ENCODE results near the gene COX4I1.

COX4I1 gene

DNA sequence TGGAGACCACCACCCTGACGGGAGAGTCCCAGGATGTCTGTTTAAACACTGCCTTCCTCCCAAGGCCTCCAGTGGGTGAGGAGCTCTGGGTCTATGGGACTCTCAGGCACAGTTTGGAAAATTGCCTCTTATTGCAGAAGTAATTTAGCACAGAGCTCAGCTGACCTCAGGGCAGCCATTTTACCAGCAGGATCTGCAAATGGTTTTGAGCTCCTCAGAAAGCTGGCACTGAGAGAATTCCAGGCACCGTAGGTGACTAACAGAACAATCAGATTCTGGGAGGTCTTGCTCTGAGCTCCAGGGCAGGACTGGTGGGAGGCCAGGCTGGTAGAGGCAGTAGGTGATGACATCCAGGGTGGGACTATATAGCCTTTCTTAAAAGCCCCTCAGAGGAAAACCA is 31.3 kb upstream of the COX4I1 start:
- DNase-seq (ENCODE audit: low read depth): no peak

DNA sequence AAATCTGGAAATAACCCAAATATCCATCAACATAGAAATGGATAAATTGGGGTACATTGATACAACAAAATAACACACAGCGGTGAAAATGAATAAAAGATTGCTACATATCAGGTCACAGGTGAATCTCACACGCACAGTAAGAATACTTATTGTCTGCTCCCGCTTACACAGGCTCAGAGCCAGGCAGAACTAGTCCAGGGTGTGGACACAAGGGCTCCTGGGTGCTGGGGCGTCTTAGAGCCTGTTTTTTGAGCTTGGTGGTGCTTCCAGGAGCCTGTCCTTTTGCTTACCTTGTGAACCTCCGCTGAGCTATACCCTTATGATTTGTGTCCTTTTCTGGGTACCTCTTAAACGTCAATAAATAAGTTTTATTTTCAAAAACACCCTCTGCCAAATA is 28.8 kb upstream of the COX4I1 start:
- no peak for DNase-seq (ENCODE audit: low read depth)

DNA sequence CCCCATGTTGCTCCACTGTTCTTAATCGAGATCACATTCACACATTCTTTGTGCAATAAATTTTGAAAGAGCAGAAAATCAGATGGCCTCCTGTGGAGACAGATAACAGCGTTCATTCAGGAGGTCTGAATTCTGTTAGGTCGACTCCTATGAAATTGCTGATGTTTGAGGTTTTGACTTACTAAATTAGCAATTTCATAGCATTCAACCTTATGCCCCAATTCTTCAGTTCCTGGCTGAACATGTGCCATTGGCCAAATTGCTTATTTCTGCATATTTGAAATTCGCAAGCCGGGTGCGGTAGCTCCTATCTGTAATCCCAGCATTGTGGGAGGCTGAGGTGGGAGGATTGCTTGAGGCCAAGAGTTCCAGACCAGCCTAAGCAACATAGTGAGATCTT is 26.5 kb upstream of the COX4I1 start:
- no peak for DNase-seq (ENCODE audit: low read depth)

DNA sequence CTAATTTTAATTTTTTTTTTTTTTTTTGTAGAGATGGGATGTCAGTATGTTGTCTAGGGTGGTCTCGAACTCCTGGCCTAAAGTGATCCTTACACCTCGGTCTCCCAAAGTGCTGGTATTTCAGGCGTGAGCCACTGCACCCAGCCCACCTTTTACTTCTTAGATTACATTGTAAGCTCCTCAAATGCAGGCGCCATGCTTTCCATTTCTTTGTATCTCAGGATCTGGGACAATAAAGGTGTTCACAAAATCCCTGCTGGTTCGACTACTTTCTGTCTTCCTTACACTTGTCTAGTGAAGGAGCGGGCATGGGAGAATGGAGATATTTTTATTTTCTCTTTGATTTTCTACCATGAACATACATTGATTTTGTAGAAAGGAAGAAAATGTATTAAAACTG is 25.4 kb upstream of the COX4I1 start:
- no peak for DNase-seq (ENCODE audit: low read depth)

DNA sequence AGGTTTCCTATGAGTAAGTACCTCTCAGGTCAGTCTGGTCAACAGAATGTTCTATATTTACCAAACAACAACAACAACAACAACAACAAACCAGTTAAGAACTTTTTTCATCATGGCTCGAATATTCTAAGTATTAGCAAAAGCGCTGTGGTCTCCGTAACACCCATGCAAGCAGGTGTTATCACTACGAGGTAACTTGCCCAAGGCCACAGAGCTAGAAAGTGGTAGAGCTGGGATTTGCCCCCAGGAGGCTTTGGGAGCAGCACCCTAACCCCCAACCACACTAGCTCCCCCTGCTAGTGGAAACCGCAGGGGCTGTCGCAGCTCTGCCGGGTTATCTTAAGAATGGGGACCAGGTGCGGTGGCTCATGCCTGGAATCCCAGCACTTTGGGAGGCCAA is 24.7 kb upstream of the COX4I1 start:
- no peak for DNase-seq (ENCODE audit: low read depth)

DNA sequence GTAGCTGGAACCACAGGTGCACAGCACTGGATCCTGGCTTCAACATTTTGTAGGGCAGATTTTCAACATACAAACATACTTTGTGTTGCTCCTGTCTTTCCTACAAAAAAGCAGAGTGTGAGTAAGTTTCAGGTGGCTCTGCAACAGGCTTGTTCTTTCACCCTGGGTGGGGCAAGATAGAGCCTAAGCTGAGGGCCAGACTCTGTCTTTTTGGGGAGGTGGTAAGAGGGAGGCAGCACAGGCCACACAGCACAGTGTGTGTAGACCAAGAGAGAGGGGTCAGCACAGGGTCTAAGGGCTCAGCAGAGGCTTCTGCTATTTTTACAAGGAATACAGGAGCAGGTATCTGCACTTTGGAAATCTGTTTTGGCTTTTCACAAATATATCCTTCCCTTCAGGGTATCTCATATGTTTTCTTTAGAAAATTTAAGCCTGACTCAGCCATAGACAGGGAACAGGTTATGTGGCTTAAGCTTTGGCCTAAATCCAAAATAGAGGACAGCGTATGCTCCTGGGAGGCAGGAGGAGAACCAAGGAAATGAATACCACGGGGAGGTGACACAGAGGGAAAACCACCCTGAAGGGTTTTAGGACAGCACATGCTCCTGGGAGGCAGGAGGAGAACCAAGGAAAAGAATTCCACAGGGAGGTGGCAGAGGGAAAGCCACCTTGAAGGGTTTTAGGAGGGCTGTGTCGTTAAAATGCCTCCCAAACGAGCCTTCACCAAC is 21.7 kb upstream of the COX4I1 start:
- DNase-seq (ENCODE audit: low read depth): no peak

DNA sequence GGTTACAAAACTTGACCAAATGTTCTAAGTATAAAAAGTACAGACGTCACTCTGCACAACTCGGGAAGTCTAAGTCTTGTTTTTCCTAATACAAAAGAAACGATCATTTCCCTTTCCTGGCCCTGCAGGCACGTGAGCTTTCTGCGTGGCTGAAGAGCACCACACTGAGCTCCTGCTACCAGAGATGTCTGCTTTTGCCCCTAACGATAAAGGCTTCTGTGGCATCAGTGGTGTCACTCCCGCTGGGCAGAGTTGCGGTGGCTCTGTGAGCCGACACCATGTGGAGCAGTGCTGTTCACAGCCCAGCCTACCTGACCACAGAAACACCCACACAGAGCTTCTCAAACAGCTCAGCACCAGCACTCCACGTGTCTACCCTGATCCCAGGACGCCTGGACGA is 20.6 kb upstream of the COX4I1 start:
- DNase-seq (ENCODE audit: low read depth): no peak

DNA sequence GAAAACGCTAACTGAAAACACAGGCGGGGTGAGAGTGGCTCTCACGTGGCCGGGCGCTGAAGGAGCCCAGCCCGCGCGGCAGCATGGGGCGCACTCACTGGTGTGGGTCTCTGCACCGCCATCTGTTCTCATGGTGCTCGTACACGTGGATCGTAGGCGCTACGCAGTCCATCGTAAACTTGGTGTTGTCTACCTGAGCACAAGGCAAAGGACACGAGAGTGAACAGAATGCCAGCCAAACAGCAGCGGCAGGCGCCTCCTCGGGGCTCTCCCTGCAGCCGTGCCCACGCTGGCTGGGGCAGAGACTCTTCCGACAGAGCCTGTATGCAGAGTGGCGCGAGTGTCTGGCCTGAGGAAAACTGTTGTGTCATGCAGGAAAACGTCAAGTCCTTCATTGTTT is 19.2 kb upstream of the COX4I1 start:
- no peak for DNase-seq (ENCODE audit: low read depth)

DNA sequence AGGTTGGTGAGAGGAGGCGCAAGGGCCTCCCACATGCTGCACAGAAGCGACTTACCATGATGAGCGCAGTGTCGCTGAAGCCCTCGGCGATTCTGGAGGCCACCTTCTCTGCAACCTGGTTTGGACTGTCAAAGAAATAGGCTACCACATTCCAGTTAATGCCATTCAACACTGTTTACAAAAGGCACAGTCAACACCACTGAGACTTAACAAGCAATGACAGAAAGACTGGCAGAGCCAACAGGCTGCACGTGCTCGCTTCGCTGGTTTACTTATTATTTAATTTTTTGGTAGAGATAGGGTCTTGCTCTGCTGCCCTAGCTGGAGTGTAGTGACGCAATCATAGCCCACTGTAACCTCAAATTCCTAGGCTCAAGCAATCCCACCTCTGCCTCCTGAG is 18.3 kb upstream of the COX4I1 start:
- DNase-seq (ENCODE audit: low read depth): no peak

DNA sequence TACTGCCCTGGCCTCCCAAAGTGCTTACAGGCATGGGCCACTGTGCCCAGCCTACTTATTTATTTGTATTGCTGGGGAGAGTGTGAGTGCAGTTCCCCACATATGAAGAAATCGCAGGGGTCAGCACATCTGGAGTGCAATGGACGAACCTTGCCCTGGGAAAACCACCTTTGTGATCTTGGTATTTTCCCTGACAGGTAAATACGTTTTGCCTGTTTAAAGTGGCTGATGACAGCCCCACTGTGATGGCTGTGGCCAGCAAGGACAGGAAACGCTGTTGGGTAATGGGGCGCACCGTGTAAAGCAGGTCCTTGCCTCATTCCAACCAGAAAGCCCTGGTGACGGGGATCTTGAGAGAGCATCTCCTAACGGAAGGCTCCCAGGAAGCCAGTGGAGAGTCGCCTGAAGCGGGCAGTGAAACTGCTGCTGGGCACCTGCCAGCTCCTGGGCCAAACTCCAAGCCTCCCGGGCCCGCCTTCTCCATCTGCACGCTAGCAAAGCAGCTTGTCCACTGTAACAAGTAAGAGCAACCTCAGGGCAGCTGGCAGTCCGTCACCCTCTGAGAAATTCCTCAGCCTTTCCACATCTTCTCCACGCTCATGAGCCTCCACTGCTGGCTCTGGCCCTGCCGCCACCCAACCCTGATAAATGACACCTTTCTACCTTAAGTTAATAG is 17.7 kb upstream of the COX4I1 start:
- DNase-seq (ENCODE audit: low read depth): no peak

DNA sequence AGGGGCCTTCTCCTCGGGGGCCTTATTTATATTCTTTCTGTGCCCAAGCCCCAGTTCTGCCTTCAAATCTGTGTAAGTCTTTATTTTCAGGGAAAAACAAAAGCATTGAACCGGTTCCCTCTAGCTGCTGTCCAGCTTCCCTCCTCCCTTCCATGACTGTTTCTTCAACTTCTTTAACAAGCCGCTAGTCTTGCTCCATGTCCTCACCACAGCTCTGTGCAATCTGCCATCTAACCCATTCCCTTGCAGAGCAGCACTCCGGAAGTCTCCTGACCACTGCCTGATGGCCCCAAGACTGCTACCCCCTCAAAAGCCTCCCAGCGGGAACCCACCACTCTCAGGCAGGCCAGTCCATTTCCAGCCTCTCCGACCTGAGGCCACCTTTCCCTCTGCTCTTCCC is 17.0 kb upstream of the COX4I1 start:
- DNase-seq (ENCODE audit: low read depth): no peak

DNA sequence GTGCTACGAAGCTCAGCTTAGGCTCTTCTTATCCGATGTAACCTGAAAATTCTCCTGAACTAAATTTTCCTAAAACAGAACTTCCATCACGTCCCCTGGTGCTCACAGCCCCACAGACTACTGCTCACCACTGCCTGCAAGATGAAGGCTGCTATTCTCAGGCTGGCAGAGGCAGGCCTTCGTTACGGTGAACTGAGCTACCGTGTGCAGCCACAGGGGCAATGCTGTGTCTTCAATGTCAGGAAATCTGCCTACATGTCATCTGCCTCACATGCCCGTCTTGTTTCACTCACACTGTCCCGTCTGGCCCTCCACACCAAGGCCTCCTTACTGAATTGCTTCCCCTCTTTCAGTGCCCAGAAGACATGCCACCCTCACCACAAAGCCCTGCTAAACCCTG is 16.1 kb upstream of the COX4I1 start:
- DNase-seq (ENCODE audit: low read depth): no peak

DNA sequence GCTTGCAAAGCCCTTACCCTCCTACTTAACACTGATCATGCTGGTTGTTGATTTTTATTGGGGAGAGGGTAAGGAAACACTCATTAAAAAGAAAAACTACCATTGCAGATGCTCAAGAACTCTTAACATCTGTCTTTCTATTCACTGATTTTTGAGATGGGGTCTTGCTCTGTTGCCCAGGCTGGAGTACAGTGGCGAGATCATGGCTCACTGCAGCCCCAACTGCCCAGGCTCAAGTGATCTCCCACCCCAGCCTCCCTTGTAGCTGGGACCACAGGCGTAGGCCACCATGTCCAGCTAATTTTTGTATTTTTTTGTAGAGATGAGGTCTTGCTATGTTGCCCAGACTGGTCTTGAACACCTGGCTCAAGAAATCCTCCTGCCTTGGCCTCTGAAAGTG is 14.7 kb upstream of the COX4I1 start:
- DNase-seq (ENCODE audit: low read depth): no peak

DNA sequence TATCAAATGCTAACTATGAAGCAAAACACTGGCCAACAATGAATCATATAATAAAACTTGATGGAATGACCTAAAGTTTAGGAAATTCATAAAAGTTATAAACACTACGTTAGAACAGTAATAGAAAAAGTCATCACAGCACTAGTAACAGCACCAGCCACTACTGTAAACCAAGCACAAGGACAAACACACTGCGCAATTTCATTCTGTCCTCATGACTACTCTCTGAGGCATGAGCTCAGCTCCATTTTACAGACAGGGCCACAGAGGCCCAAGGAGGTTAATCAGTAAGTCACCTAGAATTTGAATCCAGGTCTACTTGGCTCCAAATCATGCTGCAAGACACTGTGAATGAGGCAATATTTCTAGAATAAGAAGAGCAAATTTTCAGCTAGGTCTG is 13.6 kb upstream of the COX4I1 start:
- no peak for DNase-seq (ENCODE audit: low read depth)

DNA sequence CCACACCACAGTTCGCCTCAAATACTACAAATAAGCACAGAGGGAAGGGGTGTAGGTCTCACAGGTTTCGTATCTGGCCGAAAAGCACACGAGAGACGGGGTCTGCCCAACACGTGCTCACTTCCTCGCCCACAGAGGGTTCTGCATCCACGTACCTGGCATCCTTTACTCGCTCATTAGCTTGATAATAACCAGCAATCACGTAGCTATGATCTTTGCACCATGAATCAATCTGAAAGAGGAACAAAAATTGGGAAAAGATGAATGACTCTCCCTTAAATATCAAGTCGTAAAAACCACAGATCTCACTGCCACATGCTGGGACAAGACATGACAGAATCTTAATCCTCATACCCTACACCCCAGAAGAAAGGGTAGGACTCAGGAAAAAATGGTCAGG is 10.7 kb upstream of the COX4I1 start:
- DNase-seq (ENCODE audit: low read depth): no peak

DNA sequence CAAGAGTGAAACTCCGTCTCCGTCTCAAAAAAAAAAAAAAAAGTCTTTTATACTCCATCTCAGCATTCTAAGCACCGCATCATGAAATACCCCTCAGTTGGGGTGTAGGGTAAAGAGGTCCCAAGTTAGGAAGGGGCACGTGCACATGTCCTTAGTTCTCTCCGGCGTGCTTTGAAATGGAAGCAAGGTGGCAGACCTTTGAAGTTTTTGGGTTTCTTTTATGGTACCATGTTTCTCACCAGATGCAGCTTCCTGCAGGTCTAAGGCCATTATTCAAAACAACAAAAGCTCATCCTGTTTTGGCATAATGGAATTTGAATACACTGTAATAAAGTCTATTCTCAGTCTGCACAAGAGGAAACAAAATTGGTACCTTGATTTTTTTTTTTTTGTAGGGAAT is 9.7 kb upstream of the COX4I1 start:
- no peak for DNase-seq (ENCODE audit: low read depth)

DNA sequence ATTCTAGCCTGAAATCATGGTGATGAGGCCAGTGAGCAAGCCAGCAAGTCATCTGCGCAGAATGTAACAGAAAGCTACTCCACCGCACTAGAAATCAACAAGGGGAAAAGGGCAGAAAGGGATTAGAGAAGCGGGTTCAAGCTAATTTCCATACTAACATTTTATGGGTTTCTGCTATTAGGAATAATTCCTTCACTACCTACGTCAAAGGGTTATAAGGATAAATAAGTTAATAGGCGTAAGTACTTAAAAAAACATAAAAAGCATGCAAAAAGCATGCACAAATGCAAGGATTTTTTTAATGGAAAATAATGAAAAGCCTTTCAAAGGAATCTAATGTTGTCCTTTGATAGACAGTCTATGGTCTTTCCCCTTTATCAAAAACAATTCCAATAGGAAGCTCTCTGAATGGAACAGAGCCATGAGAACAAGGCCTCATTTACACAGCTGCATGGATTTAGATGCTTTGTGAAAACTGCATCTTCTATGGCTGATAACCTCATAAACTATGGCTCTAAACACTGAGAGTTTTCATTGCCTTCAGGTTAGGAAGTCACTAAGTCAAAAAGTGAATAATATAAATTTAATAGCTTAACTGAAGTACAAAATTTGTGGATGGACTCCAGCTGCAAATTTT is 5.7 kb upstream of the COX4I1 start:
- no peak for DNase-seq (ENCODE audit: low read depth)

DNA sequence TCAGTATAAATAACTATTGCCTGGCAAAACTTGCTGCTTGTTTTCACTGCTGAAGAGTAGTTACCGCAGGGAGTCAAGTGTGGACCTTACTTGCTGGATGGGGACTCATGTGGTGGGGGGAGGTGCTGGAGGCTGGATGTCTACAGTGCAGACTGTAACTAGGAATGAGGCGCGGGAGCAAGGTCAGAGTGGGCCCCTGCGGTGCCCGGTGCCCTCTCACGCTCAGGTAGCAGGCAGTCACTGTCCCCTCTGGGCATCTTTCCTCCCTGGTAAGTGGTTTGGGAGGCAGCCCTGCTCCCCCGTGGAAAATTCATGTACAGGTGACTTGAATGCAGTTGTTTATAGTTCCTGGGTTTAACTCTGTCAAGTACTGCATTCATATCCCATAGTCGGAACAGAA is 4.8 kb upstream of the COX4I1 start:
- DNase-seq (ENCODE audit: low read depth): no peak

DNA sequence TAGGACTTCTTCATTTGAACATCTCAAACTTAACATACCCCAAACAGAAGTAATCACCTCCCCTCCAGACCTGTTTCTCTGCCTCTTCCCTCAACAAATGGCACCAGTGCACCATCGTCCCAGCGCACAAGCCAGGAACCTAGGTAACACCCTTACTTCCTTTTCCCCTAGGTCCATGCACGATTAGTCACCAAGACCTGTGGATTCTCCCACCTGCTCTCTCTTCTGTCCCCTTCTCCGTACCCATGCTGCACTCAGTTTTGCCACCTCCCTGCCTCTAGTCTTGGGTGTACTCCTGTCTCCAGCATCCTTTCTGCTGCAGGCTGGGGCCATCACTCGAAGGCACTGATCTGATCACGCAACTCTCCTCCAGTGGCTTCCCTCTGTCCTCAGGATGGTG is 3.3 kb upstream of the COX4I1 start:
- no peak for DNase-seq (ENCODE audit: low read depth)

DNA sequence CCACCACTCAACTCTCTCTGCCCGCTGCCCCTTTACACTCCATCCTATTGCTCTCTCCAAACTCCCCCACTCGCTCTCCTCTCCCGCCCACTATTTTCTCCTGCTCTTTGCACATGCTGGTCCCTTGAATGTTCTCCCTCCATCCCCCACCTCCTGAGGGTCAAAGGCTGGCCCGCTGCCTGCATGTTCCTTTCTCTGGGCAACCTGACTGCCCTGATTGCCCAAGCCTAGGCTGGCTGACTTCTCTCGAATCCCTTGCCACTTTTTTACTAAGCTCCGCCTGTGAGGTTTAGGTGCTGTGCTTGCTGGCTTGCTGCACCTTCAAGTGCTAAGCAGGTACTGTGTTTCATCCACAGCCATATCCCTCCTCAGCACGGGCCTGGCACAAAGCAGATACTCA is 2.9 kb upstream of the COX4I1 start:
- no peak for DNase-seq (ENCODE audit: low read depth)

DNA sequence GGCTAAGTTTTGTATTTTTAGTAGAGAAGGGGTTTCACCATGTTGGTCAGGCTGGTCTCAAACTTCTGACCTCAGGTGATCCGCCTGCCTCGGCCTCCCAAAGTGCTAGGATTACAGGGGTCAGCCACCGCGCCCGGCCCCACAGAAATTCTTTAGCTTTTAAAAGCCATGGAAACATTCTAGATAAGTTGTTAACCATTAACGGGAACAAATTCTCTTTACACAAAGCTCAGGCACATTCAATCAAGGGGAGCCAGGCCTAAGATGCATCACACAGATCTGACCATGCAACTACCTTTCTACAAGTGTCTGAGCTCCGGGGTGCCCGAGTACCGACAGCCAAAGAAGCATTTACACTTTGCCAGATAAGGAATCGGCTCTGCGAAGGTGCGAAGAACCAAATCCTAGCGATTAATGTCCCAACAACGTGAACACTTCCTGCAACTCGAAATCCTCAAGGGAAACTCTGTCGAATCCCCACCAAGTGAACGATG is 1.2 kb upstream of the COX4I1 start:
- DNase-seq (ENCODE audit: low read depth): no peak

DNA sequence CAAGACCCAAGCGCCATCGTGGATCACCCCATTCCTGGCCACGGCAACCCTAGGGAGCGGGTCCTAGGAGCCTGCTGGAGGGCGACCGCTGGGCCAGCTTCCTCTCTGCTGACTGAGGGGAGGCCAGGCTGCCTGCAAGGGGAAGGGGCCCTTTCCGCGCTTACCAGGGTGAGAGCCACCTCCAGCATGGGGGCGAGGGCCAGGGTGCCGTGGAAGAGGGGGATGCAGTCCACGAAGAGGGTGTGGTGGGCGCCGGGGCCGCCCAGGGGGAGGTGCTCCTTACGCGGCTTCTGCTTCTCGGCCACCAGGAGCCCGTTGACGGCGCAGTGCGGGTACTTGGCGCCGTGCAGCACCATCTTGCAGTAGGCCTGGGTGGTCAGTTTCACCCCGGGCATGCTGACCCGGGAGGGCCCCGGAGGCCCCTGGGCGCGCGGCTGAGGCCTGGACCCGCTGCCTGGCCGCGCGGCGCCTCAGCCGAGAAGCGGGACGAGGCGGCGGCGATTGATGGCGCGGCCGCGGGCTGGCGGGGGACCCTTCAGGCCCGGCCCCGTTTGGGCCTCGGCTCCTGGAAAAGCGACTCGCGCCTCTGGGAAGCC is 496 bp upstream of the COX4I1 start:
- DNase-seq (ENCODE audit: low read depth): peak; percentile 6

DNA sequence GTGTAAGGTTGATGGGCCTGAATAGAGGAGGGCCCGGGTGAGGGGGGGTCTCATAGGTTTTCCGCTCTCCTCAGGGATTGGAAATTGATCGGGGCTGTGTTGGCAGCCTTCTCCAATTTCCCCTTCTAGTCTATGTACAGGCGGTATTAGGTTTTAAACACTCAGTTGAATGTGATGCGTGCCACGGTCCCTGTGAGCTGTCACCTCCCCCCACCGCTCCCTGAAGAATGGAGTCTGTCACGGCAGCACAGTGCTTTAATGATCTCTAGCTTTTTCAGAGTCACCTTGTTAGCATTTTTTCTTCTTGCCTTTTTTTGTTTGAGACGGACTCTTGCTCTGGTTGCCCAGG is 800 bp downstream of the COX4I1 start:
- DNase-seq (ENCODE audit: low read depth): no peak

Measured in activated T-helper 1 cell treated with Interleukin-2 at 50 U/mL for 16 hours (primary cell).